Activated gamma-delta T cell treated with anti-CD3 and anti-CD28 coated beads, Interleukin-2, amount 50 U/mL, for 16 hours (primary cell): Measurements from ENCODE around the gene CABP1.
A peak's percentile ranks its signal among the peaks of the same experiment; 100 is the strongest.

Source experiments
- DNase-seq: peaks from one replicate; pipeline ENCODE4 v3.0.0-alpha.2; 2020; ENCODE audit warnings: low read depth

Gene CABP1

GRCh38 chr12:120631097-120631496 is 9.3 kb upstream of the CABP1 start:
- no peak for DNase-seq

GRCh38 chr12:120640861-120641833 is 721 bp downstream of the CABP1 start:
- peak; percentile 14 for DNase-seq

- no peak for DNase-seq
These were observed 1.7 kb downstream of the CABP1 start for GRCh38 chr12:120642121-120642520.

- no peak for DNase-seq
These were observed 2.4 kb downstream of the CABP1 start for GRCh38 chr12:120642826-120643225.

- DNase-seq: no peak
These were observed 3.1 kb downstream of the CABP1 start for GRCh38 chr12:120643574-120643973.

GRCh38 chr12:120646044-120646443 is 5.6 kb downstream of the CABP1 start:
- DNase-seq: no peak

GRCh38 chr12:120647375-120647755 is 6.9 kb downstream of the CABP1 start:
- DNase-seq: no peak

- no peak for DNase-seq
These were observed 9.2 kb downstream of the CABP1 start for GRCh38 chr12:120649442-120650232.

GRCh38 chr12:120650233-120650690 is 9.8 kb downstream of the CABP1 start:
- DNase-seq: no peak

- no peak for DNase-seq
These were observed 11.4 kb downstream of the CABP1 start for GRCh38 chr12:120651821-120652220.

GRCh38 chr12:120652656-120653435 is 12.4 kb downstream of the CABP1 start:
- no peak for DNase-seq

- no peak for DNase-seq
These were observed 13.2 kb downstream of the CABP1 start for GRCh38 chr12:120653611-120654010.

- no peak for DNase-seq
These were observed 14.2 kb downstream of the CABP1 start for GRCh38 chr12:120654656-120655055.

GRCh38 chr12:120656008-120656407 is 15.6 kb downstream of the CABP1 start:
- DNase-seq: no peak

- no peak for DNase-seq
These were observed 18.1 kb downstream of the CABP1 start for GRCh38 chr12:120658286-120659150.

- no peak for DNase-seq
These were observed 18.7 kb downstream of the CABP1 start for GRCh38 chr12:120659151-120659525.

- no peak for DNase-seq
These were observed 21.0 kb downstream of the CABP1 start for GRCh38 chr12:120661432-120661831.

GRCh38 chr12:120662879-120663278 is 22.5 kb downstream of the CABP1 start:
- DNase-seq: no peak

GRCh38 chr12:120663741-120664140 is 23.3 kb downstream of the CABP1 start:
- no peak for DNase-seq

- DNase-seq: no peak
These were observed 26.4 kb downstream of the CABP1 start for GRCh38 chr12:120666571-120667390.
